ENCODE measurements around the gene IRAG1.

IRAG1 gene

GRCh38 chr11:10667521-10667885 lies 26.1 kb downstream of the IRAG1 start (continued):
- TF ChIP-seq ZNF398 (tag by site-specific recombination; IDR thresholded peaks at IDR 0.05) = no peak
- no peak for TF ChIP-seq ZNF776 (tag by site-specific recombination; IDR thresholded peaks at IDR 0.05; ENCODE audit: borderline replicate concordance)
- no peak for TF ChIP-seq ZNF791 (tag by site-specific recombination; IDR thresholded peaks at IDR 0.05)
- TF ChIP-seq ZNF654 (tag by site-specific recombination; IDR thresholded peaks at IDR 0.05; ENCODE audit: low read depth) = no peak

- Histone ChIP-seq H3K36me3 (ENCODE audit: control insufficient read depth in 2 of 2, insufficient read depth in 1 of 2, low read length in 2 of 2) (no peaks in the 10 kb centered on the region), H3K9me3 (ENCODE audit: control insufficient read depth, insufficient read depth, low read depth, low read length) (no peaks in the 10 kb centered on the region), H3K4me3 (ENCODE audit: low read depth, low read length) (no peak overlapping the region), H3K4me1 (ENCODE audit: control insufficient read depth, insufficient read depth, low read length) (no peaks in the 10 kb centered on the region; the same call in 1 of the 2 replicates), H3K27ac (ENCODE audit: extremely low read depth, low read depth, low read length) (no peak overlapping the region)
- CTCF ChIA-PET = interaction anchor here (0.6 to 6.7 kb wide), 3 partner anchors 13 to 485 kb away, joined by 3 to 41 read pairs (median 3); no protein-coding TSS in a partner anchor
- POLR2A ChIA-PET = no interaction called here
- TF ChIP-seq ZNF513 (tag by site-specific recombination; IDR thresholded peaks at IDR 0.05) (no peak), ZNF548 (tag by site-specific recombination; IDR thresholded peaks at IDR 0.05) (no peak), GLIS1 (tag by site-specific recombination; IDR thresholded peaks at IDR 0.05) (no peak), ZBTB10 (tag by site-specific recombination; IDR thresholded peaks at IDR 0.05) (no peak), ZNF354C (tag by site-specific recombination; IDR thresholded peaks at IDR 0.05; ENCODE audit: borderline replicate concordance, low read depth) (no peak), ZNF670 (tag by site-specific recombination; IDR thresholded peaks at IDR 0.05; ENCODE audit: low read depth) (no peak), ZNF175 (tag by site-specific recombination; IDR thresholded peaks at IDR 0.05) (no peak), ZNF148 (tag by site-specific recombination; IDR thresholded peaks at IDR 0.05; ENCODE audit: borderline replicate concordance) (no peak), ZBTB11 (tag by site-specific recombination; conservative IDR thresholded peaks at IDR 0.05; ENCODE audit: low read depth) (no peak), TSHZ1 (tag by site-specific recombination; IDR thresholded peaks at IDR 0.05; ENCODE audit: borderline replicate concordance) (no peak), OVOL3 (tag by site-specific recombination; IDR thresholded peaks at IDR 0.05) (no peak), SP3 (tag by site-specific recombination; IDR thresholded peaks at IDR 0.05) (no peak), ZNF530 (tag by site-specific recombination; IDR thresholded peaks at IDR 0.05; ENCODE audit: low read depth) (no peak), ZNF157 (tag by site-specific recombination; IDR thresholded peaks at IDR 0.05) (no peak)
These were observed 26.7 kb downstream of the IRAG1 start for GRCh38 chr11:10666556-10667520.
